NCI-H2107 (cell line): ENCODE results near the gene CBL.
"Not testable (repeated sequence)": the region's sequence is repeated elsewhere in the genome, so short reads cannot be mapped to it uniquely, and the experiment has no call there.

ENCODE experiments used
- DNase-seq: peaks from one replicate; lab custom pipeline; 2025; lab: John Stamatoyannopoulos, UW

Gene CBL

DNA sequence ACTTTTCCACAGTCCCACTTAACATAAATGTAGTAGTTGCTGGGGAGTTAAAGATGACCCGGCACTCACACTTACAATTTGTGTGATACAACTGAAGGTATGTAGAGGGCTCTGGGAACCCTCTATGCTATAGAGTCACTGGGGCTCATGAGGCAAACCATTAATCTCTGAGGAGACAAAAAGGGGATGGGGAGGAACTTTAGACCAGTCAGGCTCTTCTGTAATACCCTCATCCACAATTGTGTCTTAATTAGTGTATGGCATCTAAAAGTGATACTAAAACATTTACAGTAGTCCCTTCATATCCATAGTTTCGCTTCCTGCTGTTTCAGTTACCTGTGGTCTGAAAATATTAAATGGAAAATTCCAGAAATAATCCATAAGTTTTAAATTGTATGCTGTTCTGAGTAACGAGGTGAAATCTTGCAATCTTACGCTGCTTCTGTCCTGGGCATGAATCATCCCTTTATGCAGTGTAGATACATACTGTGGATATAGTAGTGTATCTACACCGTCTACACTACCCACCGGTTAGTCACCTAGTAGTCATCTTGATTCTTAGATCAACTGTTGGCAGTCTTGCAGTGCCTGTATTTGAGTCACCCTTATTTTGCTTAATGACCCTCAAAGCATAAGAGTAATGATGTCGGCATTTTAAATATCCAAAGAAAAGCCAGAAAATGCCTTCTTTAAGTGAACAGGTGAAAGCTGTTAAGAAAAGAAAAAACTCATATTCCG lies 12.2 kb downstream of the CBL start:
- no peak for DNase-seq

DNA sequence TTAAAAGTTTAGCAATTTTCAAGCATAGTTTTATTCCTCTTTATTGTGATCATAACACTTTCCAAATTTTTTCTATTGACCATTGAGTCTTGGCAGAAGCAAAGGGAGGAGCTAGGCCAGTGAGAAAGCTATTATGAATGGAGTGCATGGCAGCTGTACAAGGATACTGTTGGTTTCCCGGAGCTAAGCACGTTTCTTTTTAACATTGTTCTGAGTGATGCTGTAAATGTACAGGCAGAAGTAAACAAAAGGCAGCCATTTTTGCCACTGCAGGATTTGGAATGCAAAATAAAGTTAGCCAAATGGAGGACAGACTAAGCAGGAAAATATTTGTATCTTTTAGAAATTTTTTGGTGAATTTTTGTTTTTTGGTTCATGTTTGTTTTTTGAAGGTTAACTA lies 16.2 kb downstream of the CBL start:
- DNase-seq: peak; percentile 19

DNA sequence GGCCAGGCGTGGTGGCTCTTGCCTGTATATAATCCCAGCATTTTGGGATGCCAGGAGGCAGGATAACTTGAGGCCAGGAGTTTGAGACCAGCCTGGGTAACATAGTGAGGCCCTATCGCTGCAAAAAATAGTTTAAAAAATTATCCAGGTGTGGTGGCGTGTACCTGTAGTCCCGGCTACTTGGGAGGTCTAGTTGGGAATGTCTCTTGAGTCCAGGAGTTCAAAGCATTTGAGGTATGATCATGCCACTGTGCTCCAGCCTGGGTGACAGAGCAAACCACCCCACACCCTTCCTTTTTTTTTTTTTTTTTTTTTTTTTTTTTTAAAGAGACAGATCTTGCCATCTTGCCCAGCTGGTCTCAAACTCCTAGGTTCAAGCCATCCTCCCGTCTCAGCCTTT lies 16.8 kb downstream of the CBL start:
- DNase-seq: no peak

DNA sequence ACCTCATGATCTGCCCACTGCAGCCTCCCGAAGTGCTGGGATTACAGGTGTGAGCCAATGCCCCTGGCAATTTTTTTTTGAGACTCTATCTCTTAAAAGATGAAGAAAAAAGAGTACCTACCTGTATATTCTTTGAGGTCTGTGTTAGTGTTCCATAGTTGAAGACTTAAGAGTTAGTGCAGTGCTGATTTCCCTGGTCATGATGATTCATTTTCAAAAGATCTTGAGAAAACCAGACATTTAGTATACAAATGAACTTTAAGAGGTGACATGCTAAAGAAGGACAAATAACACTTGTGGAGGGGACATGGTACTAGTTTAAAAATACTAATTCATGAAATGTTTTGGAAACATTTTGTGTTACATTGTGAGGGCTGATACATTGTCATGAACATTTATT lies 17.7 kb downstream of the CBL start:
- DNase-seq: no peak

DNA sequence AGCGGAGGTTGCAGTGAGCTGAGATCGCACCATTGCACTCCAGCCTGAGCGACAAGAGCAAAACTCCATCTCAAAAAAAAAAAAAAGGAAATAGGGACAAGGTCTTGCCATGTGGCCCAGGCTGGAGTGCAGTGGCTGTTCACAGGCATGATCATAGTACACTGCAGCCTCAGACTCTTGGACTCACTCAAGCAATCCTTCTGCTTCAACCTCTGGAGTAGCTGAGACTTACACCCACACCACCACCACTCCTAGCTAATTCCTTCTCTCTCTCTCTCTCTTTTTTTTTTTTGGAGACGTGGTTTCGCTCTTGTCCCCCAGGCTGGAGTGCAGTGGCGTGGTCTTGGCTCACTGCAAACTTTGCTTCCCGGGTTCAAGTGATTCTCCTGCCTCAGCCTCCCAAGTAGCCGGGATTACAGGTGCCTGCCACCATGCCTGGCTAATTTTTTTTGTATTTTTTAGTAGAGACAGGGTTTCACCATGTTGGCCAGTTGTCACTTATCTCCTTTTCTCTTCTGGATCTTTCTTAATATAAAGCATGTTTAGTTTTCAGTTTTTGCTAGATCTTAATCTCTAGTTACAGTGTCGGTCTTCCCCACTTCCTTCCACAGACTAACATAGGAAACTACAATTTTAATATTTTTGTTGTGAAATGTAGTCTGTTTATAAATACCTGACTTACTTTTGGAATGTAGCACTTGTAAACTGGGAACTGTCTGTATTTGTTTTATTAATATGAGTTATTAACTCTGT lies 22.6 kb downstream of the CBL start:
- DNase-seq: not testable (repeated sequence)

DNA sequence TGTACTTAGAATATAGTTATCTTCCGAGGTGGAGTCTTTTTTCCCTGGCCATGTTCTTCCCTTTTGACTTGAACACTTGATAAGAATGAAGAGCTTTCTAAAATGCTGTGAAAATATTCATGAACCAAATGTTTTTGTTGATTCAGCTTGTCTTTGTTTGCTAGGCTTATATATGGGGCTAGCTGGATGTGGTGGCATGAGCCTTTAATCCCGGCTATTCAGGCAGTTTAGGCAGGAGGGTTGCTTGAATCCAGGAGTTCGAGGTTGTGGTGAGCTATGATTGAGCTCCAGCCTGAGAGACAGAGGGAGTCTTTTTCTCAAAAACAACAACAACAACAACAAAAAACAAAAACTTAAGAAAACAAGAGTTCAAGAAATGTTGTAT lies 23.1 kb downstream of the CBL start:
- no peak for DNase-seq

DNA sequence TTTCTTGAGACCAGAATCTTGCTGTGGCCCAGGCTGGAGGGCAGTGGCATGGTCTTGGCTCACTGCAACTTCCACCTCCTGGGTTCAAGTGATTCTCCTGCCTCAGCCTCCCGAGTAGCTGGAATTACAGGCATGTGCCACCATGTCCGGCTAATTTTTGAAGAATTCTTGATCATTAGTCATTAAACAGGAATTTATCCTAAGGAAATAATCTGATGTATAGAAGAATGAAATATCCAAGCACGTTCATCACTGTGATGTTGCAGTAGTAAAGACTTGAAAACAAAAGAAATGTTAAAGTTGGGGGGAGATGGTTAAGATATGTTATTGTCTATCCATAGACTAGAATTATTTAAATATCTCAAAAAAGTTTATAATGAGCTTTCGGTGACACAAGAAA lies 23.6 kb downstream of the CBL start:
- DNase-seq: no peak

DNA sequence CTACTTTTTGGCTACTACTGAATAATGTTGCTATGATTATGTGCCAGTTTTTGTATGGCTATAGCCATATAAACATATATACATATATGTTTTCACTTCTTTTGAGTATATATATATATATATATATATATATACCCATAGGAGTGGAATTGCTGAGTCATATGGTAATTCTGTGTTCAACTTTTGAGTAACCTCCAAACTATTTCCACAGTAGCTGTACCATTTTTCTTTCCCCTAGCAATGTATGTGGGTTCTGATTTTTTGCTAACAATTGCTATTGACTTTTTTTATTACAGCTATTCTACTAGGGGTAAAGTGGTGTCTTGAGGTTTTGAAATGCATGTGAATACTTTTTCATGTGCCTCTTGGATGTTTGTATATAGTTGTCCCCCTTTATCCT lies 30.4 kb downstream of the CBL start:
- DNase-seq: no peak

DNA sequence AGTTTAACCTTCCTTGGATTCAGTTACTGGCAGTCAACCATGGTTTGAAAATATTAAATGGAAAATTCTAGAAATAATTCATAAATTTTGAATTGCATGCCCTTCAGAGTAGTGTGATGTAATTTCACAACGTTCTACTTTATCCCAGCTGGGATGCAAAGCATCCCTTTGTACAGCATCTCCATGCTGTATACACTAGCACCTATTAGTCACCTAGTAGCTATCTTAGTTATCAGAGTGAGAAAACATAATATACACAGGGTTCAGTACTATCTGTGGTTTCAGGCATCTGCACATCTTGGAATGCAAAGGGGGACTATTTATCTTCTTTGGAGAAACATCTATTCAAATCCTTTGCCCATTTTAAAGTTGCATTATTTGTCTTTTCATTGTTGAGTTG lies 30.8 kb downstream of the CBL start:
- DNase-seq: no peak

DNA sequence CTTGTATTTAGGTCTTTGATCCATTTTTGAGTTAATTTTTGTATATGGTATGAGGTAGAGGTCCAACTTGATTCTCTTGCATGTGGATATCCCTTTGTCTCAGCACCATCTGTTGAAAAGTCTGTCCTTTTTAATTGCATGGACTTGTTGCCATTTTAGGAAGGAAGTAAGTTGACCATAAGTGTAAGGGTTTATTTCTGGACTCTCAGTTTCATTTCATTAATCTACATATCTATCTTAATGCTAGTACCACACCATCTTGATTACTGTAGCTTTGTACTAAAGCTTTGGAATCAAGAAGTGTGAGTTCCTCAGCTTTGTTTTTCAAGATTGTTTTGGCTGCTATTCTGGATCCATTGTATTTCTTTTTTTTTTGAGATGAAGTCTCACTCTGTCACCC lies 31.4 kb downstream of the CBL start:
- no peak for DNase-seq

DNA sequence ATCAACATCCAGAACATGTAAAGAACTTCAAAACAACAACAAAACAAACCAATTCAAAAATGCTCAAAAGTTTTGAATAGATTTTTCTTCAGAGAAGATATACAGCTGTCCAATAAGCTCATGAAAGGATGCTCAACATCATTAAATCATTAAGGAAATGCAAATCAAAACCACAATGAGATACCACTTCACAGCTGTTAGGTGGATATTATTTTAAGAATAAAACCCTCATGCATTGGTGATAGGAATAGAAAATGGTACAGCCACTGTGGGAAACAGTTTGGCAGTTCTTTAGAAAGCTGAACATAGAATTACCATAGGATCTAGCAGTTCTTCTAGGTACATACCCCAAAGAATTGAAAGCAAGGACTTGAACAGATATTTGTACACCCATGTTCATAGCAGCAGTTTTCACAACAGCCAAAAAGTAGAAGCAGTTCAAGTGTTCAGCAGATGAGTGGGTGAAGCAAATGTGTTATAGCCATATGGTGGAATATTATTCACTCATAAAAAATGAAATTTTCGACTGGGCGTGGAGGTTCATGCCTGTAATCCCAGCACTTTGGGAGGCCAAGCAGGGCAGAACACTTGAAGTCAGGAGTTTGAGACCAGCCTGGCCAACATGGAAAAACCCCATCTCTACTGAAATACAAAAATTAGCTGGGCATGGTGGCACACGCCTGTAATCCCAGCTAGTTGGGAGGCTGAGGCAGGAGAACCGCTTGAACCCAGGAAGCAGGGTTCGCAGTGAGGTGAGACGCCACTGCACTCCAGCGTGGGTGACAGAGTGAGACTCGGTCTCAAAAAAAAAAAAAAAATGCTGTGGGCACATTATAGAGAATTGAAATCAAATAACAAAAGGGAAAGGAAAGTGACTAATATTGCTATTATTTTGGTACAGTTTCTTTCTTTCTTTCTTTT lies 42.9 kb downstream of the CBL start:
- DNase-seq: no peak

DNA sequence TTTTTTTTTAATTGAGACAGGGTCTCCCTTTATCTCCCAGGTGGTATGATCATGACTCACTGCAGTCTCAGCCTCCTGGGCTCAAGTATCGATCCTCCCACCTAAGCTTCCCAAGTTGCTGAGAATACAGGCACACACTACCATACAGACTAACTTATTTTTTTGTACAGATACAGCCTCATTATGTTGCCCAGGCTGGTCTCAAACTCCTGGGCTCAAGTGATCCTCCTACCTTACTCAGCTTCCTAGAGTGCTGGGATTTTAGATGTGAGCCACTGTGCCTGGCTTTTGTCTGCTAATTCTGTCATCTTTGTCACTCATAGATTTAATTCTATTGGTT lies 43.5 kb downstream of the CBL start:
- DNase-seq: no peak

DNA sequence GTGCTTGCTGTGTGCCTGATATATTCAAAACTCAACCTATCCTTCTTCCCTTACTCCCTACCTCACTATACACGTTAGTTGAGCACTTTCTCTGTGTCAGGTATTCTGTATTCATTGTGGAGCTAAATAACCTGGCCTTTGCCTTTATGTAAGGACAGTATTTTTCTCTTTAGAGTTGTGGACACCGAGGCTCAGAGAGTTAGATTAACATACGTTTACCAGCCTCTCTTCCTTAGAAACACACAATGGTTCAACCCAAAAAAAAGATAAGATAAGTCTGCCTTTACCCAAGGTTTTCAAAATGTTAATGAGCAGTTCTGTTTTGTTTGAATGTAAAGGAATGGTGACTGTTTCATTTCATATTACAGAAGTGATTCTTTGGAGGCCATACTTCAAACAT lies 45.0 kb downstream of the CBL start:
- no peak for DNase-seq

DNA sequence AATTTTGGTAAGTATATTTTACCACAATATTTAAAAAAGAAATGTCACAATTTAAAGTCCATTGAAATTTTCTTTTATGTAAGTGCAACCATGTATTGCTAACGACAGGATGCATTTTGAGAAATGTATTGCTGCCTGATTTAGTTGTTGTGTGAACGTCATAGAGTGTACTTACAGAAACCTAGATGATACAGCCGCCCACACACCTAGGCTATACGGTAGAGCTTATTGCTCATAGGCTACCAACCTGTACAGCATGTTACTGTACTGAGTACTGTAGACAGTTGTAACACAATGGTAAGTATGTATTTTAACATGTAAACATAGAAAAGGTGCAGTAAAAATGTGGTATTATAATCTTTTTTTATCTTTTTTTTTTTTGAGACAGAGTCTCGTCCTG lies 48.1 kb downstream of the CBL start:
- no peak for DNase-seq

DNA sequence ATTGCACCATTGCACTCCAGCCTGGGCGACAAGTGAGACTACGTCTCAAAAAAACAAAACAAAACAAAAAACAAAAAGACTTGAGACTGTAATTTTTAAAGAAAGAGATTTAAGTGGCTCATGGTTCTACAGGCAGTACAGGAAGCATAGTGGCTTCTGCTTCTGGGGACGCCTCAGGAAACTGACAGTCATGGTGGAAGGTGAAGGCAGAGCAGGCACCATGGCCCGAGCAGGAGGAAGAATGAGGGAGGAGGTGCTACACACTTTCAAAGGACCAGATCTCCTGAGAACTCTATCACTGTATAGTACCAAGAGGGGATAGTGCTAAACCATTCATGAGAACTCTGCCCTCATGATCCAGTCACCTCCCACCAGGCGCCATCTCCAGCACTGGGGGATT lies 52.0 kb downstream of the CBL start:
- no peak for DNase-seq

DNA sequence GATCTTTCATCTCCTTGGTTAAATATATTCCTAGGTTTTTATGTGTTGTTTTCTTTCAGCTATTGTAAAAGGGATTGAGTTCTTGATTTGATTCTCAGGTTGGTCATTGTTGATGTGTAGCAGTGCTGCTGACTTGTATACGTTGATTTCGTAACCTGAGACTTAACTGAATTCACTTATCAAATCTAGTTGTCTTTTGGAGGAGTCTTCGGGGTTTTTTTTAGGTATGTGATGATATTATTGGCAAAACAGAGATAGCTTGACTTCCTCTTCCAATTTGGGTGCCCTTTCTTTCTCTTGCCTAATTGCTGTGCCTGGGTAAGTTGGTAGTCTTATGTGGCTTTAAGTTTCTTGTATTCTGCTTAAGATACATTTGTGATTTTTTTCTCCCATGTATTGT lies 52.8 kb downstream of the CBL start:
- DNase-seq: no peak

DNA sequence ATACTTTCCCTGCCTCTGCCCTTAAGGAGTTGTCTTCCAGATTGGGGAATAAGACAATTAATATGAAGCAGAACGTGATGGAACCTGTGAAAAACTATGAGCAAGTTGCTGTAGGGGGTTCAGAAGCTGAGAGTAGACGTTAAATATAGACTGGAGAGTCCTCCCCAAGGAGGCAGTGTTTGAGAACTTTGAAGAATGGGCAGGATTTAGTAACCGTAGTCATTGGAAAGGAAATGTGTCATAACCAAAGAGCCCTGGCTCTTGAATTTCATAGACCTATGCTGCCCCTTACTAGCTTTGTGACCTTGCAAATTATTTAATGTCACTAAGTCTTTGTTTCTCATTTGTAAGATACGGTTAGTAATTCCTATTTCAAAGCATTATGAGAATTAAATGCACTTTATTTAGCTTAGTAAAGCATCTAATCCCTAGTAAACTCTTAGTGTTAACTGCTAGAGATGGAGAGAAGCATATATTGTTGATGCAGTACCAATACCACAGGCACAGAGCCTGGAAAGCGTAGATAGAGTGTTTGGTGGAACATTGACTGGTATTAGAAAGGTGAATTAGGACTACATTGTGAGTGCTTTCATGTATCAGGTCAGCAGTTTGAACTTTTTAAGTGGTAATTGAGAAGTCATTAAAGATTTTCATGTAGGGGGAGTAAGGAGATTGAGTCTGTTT lies 56.7 kb downstream of the CBL start:
- DNase-seq: no peak

DNA sequence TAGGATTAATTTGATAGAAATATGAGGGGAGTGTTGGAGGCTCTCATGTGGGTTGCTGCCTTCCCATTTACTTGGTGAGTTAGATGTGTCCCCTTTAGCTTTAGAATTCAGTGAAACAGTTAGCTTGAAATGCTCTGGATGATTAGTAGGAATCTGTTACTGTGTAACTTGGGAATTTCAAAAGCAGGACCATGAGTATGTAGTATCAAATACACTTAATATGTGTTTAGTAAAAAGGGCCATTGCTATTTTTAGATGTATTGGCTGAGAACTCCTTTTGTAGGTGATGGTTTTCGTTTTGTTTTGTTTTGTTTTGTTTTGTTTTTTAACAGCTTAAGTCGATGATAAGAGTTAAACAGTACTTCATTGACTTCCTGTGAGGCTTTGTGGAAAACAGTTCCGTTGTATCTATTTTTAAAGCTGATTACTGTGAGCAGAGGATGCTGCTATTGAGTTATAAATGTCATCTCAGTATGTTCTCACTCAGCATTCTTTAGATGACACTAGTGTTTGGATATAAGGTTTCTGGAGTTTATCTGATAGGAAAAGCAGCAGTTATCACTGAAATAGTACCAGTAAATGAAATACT lies 57.3 kb downstream of the CBL start:
- DNase-seq: no peak

DNA sequence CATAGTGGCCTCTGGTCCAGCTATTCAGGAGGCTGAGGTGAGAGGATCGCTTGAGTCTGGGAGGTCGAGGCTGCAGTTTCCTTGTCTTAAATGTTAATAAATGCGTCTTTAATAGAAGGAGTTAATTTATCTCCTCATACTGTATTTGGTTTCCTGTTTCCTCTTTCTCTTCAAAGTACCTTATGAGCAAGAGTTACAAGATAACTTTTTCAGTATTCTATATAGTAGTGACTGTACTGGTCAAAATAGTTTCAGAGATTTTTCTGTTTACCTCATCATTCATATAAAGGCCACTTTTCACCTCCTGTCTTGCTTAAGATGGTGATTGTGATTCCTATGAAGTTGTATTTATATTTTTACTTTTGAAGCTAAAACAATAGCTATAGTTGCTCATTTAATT lies 59.9 kb downstream of the CBL start:
- DNase-seq: no peak

DNA sequence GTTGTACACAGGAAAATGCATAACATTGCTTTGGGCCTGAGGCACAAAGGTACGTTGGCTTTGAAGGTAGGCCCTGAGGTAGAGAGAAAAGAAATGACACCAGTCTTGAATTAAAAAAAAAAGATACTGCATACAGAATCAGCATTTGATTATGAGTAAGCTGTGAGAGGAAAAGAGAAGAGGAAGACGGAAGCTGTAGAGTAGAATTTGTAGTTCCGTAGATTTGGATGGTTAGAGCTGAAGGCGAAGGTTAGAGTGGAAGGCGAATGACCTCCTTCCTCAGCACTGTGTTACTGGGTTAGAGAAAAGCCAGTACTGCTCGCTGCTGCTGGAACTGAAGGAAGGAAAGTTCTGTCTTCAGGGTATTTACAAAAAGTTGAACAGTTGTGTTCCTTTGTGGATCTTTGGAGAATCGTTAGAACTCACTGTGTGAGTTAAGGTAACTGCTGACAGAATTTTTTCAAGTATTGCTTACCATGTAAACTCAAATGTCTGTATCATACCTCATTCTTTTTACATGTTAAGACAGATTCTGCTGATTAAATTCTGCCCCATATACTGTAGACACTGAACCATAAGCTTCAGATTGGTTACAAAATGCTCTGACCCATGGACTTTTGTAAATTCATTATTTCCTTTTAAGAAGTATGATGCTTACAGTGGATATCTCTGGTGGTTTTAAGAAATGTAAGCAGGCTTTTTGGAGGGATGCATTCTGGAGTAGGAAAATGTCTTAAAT lies 60.5 kb downstream of the CBL start:
- DNase-seq: no peak

DNA sequence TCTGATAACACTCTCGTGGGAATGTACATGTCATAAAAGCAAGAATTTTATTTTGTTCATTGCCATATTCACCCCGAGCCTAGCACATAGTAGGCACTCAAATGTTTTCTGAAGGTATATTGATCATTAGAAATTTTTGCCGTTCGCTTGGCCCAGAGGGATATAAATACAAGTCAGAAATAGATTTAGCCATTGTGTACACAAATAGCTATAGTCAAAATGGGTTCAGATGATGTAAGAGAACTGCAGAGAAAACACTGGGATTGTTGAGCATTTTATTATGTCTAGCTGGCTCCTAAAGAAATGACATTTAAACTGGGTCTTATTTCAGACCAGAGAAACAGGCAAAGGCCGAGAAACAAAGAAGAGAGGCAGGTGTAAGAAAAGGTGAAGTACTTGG lies 61.5 kb downstream of the CBL start:
- no peak for DNase-seq
